GM12878 (cell line): Measurements from ENCODE around the gene PCBP4.

Experiments used
- ATF2 ChIP-seq: IDR thresholded peaks from 2 replicates; pipeline ENCODE4 v1.6.1; 2012; ENCODE audit warnings: low read length, inconsistent platforms
- BRCA1 ChIP-seq: IDR thresholded peaks from 2 replicates; pipeline ENCODE4 v1.6.1; 2011; ENCODE audit warnings: low read depth, low read length, improper control_type of control experiment
- CTCF ChIP-seq, 3 experiments: IDR thresholded peaks in 2 of 3; conservative IDR thresholded peaks in 1 of 3; 2 replicates each; pipeline ENCODE4 v1.5.1; 2011; ENCODE audit warnings: low read depth in 3 of 3, low read length in 3 of 3, mild to moderate bottlenecking in 3 of 3, control low read depth in 2 of 3, moderate library complexity in 2 of 3, inconsistent platforms in 1 of 3, mixed read lengths in 1 of 3; ENCODE audit not compliant: control insufficient read depth in 2 of 3, insufficient read depth in 1 of 3; ENCODE audit errors: extremely low read depth in 1 of 3
- EP300 ChIP-seq, 2 experiments: fragments of 150-350 bp in 1 of 2; IDR thresholded peaks; 2 replicates each; pipeline ENCODE4 v1.6.1; 2011 to 2012; ENCODE audit warnings: low read depth in 2 of 2, low read length in 2 of 2, borderline replicate concordance in 1 of 2, improper control_type of control experiment in 1 of 2, inconsistent platforms in 1 of 2; ENCODE audit not compliant: control insufficient read depth in 1 of 2
- EZH2 ChIP-seq: IDR thresholded peaks from 2 replicates; pipeline ENCODE4 v1.6.1; 2012; ENCODE audit warnings: low read depth, mild to moderate bottlenecking, control low read depth, inconsistent platforms, low read length, borderline replicate concordance; ENCODE audit not compliant: control insufficient read depth
- MEF2A ChIP-seq: IDR thresholded peaks from 2 replicates; pipeline ENCODE4 v1.6.1; 2011; ENCODE audit warnings: low read depth, mild to moderate bottlenecking, low read length, moderate library complexity; ENCODE audit not compliant: insufficient read depth
- NBN ChIP-seq: fragments of 450-650 bp; IDR thresholded peaks from 2 replicates; pipeline ENCODE4 v1.6.1; 2016
- POLR2A ChIP-seq: IDR thresholded peaks from 2 replicates; pipeline ENCODE4 v1.6.1; 2011; ENCODE audit warnings: low read depth, mild to moderate bottlenecking, low read length
- POLR2AphosphoS2 ChIP-seq: IDR thresholded peaks from 2 replicates; pipeline ENCODE4 v1.6.1; 2011; ENCODE audit warnings: low read depth, mild to moderate bottlenecking, low read length, improper control_type of control experiment, moderate library complexity
- POLR2AphosphoS5 ChIP-seq: IDR thresholded peaks from 2 replicates; pipeline ENCODE4 v1.6.1; 2011; ENCODE audit warnings: mild to moderate bottlenecking, low read length, inconsistent platforms
- RAD21 ChIP-seq: IDR thresholded peaks from 2 replicates; pipeline ENCODE4 v1.6.1; 2011; ENCODE audit warnings: mild to moderate bottlenecking, low read depth, low read length, moderate library complexity; ENCODE audit not compliant: insufficient read depth
- REST ChIP-seq: IDR thresholded peaks from 2 replicates; pipeline ENCODE4 v1.6.1; 2012; ENCODE audit warnings: mild to moderate bottlenecking, low read depth, low read length
- USF2 ChIP-seq: IDR thresholded peaks from 2 replicates; pipeline ENCODE4 v1.6.1; 2011; ENCODE audit warnings: low read depth, low read length, improper control_type of control experiment, borderline replicate concordance
- YY1 ChIP-seq: IDR thresholded peaks from 2 replicates; pipeline ENCODE4 v1.6.1; 2011; ENCODE audit warnings: low read depth, mild to moderate bottlenecking, low read length

- TF ChIP-seq CTCF (IDR thresholded peaks at IDR 0.05 in 2 of 3, conservative IDR thresholded peaks at IDR 0.05 in 1 of 3; ENCODE audit: control insufficient read depth in 2 of 3, extremely low read depth in 1 of 3, insufficient read depth in 1 of 3, low read depth in 3 of 3, low read length in 3 of 3) (no peak), RAD21 (no peak), REST (no peak), POLR2AphosphoS2 (no peak), MEF2A (no peak), USF2 (no peak), ATF2 (no peak), EZH2 (no peak), POLR2AphosphoS5 (no peak), POLR2A (no peak), BRCA1 (no peak), YY1 (no peak), EP300 (IDR thresholded peaks at IDR 0.05; ENCODE audit: borderline replicate concordance in 1 of 2, control insufficient read depth in 1 of 2, low read depth in 2 of 2, low read length in 2 of 2) (no peak), NBN (no peak)
These were observed 16.4 kb downstream of the PCBP4 start for GRCh38 chr3:51950899-51951298.
